ENCODE results near the gene TCL1A. TPM values are rescaled to one million over a fixed set of nuclear protein-coding genes. Genes with fewer than 3 reads are reported as not detected.

TCL1A gene, protein sequence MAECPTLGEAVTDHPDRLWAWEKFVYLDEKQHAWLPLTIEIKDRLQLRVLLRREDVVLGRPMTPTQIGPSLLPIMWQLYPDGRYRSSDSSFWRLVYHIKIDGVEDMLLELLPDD
- total RNA-seq: not detected in 2 replicates

DNA sequence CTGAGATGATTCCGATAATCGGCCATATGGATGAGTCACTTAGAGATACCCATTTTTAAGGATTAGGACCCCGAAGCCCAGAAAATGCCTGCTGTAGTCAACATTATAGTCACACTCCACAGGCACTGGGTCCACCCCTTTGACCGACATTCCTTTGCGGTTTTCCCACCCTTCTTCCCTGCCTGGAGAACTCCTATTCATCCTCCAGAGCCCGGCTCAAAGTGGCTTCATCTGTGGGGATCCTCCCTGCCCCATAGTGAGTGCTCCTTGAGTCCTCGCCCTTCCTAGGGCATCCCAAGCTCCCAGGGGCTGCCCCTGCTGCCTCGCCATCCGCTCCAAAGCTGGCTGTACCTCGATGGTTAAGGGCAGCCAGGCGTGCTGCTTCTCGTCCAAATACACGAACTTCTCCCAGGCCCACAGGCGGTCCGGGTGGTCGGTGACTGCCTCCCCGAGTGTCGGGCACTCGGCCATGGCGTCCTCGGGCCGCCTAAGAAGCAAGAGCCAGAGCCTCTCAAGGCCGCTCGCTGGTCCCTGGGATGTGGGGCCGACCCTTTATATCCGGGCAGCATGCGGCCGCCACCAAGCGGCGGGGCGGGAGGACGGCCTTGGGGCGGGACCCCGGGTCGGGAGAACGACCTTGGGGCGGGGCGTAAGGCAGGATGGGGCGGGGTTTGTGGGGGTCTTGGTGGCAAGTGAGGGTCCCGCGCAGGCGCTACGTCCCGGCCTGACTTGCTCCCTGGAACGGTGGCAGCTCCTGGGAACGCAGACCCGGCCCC, at the start of gene TCL1A:
TSS of gene TCL1A (minus strand) at position 530 of the 776 bp plus-strand sequence. CDS start at position 471, 59 bp downstream.

DNA sequence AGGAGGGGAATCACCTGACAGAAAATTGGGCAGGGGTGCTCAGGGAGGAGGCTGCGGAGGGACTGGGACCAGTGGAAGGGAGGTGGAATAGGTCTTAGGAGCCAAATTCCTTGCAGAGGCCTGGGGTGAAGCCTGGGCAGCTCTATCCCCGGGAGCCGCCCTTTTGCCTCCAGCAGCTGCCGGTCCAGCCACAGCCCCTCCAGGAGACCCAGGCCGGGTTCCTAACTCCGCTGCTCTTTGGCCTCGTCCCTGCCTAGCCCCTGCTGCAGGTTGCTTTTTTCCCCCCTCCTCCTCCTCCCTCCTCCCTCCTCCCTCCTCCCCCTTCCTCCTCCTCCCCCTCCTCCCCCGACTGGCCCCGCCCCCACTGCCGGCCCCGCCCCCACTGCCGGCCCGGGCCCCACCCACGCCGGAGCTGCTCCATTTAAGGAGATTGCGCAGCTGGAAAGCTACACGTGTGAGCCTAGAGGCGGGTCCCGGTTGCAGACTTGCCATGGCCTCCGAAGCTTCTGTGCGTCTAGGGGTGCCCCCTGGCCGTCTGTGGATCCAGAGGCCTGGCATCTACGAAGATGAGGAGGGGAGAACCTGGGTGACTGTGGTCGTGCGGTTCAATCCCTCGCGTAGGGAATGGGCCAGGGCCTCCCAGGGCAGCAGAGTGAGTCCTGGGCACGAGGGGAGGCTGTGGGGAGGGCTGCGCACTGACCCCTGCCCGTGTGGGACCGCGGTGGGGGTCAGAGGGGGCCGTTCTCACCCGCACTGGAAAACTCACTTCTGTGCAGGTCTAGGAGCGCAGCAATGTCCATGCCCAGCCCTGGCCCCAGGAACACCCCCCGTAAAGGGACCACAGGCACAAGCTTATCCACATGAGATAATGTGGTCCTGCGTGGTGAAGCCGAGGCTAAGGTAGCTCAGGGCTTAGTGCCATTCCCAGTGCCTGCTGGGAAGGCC, 27.7 kb downstream of the TCL1A start, which contains the start of gene TCL1B:
TSS of gene TCL1B (plus strand) at position 449 of the 945 bp plus-strand sequence. CDS start at position 491, 42 bp downstream.

Other genes with a start within 250 kb of the TCL1A start
- 4.5 and 6.3 TPM in 2 replicates for gene SYNE3, start 197.5 kb downstream of the TCL1A start, total RNA-seq
- gene GLRX5, start 179.1 kb downstream of the TCL1A start, total RNA-seq: 34.6 and 47.5 TPM in 2 replicates
- gene TCL1B, start 27.7 kb downstream of the TCL1A start, total RNA-seq: not detected in 2 replicates
- gene TUNAR, start 162.7 kb upstream of the TCL1A start, total RNA-seq: under 0.01 TPM in 1 of 2 replicates, not detected in the other

Data from endothelial cell of coronary artery (primary cell).